Vagina (tissue), 2 donors: ENCODE results near the gene DCC.

Experiments used
- CTCF ChIP-seq, 3 experiments: fragments of 450-650 bp in 2 of 3; fragments of 200-600 bp in 1 of 3; sonication (generic) in 1 of 3; IDR thresholded peaks; one replicate each; pipeline ENCODE4 v1.5.1; 2017 to 2019; ENCODE audit warnings: antibody characterized with exemption in 3 of 3, mild to moderate bottlenecking in 2 of 3, moderate library complexity in 2 of 3
- POLR2AphosphoS5 ChIP-seq, 2 donors: sonication (generic); formaldehyde crosslinking; IDR thresholded peaks; one replicate each; pipeline ENCODE4 v1.9.0; 2017; ENCODE audit warnings: antibody characterized with exemption in 2 of 2, mild to moderate bottlenecking in 2 of 2, low read depth in 1 of 2; ENCODE audit not compliant: insufficient read depth in 1 of 2

- TF ChIP-seq POLR2AphosphoS5 (IDR thresholded peaks at IDR 0.05; ENCODE audit: insufficient read depth in 1 of 2, low read depth in 1 of 2) (no peak), CTCF (IDR thresholded peaks at IDR 0.05) (no peak)
These were observed 473.8 kb downstream of the DCC start for GRCh38 chr18:52813635-52814416.
